ENCODE measurements around the gene CPB2.

Gene CPB2

GRCh38 chr13:46025157-46025556 is 79.7 kb downstream of the CPB2 start:
- TF ChIP-seq EZH2phosphoT487 (IDR thresholded peaks at IDR 0.05; ENCODE audit: low read depth) (no peak), CTCF (IDR thresholded peaks at IDR 0.05; ENCODE audit: low read depth, low read length) (no peak)
- H3K27me3 ChIP-seq (ENCODE audit: low read depth, low read length): no peaks in the 10 kb centered on the region
- peaks cover 4% of the 10 kb centered on the region; the same call in 1 of the 2 replicates for H4K20me1 ChIP-seq (ENCODE audit: insufficient read depth, low read length)
- no peak overlapping the region for H2AFZ ChIP-seq (ENCODE audit: low read depth, low read length)
- no peak overlapping the region for H3K27ac ChIP-seq (ENCODE audit: low read length)
- peaks cover 14% of the 10 kb centered on the region; the same call in 1 of the 2 replicates for H3K79me2 ChIP-seq (ENCODE audit: low read length)
- no peaks in the 10 kb centered on the region for H3K9me3 ChIP-seq (ENCODE audit: insufficient read depth, low read length)
- H3K4me3 ChIP-seq (ENCODE audit: low read length): no peak overlapping the region
- peaks cover 7% of the 10 kb centered on the region for H3K36me3 ChIP-seq (replicated peaks; ENCODE audit: low read depth, low read length)
- no peak overlapping the region for H3K9ac ChIP-seq (ENCODE audit: low read length)
- no peak overlapping the region for H3K4me2 ChIP-seq (ENCODE audit: low read length)
- no peaks in the 10 kb centered on the region for H3K4me1 ChIP-seq (ENCODE audit: low read length)

DNA sequence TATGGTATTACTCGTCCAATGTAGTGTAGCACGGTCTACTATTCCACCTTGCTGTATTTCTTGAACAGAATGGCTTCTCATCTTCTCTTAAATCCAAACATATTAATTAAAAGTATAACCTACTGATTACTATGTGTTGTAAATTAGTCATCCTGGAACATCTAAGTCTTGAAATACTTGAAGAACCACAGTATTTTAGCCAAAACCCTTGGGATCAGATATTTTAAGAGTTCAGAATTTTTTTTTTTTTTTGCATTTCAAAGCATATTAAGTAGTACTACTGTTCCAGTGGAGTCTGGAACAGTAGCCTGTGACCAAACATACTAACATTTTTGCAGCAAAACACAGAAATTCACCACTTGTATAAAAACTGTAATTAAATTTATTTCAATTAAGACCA is 82.4 kb downstream of the CPB2 start:
- Histone ChIP-seq H3K4me1 (ENCODE audit: low read length) (no peaks in the 10 kb centered on the region), H3K27ac (ENCODE audit: low read length) (no peak overlapping the region), H3K4me2 (ENCODE audit: low read length) (no peak overlapping the region), H4K20me1 (ENCODE audit: insufficient read depth, low read length) (no peaks in the 10 kb centered on the region), H3K79me2 (ENCODE audit: low read length) (no peaks in the 10 kb centered on the region), H3K36me3 (replicated peaks; ENCODE audit: low read depth, low read length) (peaks cover 13% of the 10 kb centered on the region), H3K4me3 (ENCODE audit: low read length) (no peak overlapping the region), H2AFZ (ENCODE audit: low read depth, low read length) (no peak overlapping the region), H3K27me3 (ENCODE audit: low read depth, low read length) (no peaks in the 10 kb centered on the region), H3K9ac (ENCODE audit: low read length) (no peak overlapping the region), H3K9me3 (ENCODE audit: insufficient read depth, low read length) (no peaks in the 10 kb centered on the region)
- no peak for TF ChIP-seq CTCF (IDR thresholded peaks at IDR 0.05; ENCODE audit: low read depth, low read length)
- no peak for TF ChIP-seq EZH2phosphoT487 (IDR thresholded peaks at IDR 0.05; ENCODE audit: low read depth)

- Histone ChIP-seq H3K9me3 (ENCODE audit: insufficient read depth, low read length) (no peaks in the 10 kb centered on the region), H3K79me2 (ENCODE audit: low read length) (no peaks in the 10 kb centered on the region), H3K27me3 (ENCODE audit: low read depth, low read length) (no peaks in the 10 kb centered on the region), H3K36me3 (replicated peaks; ENCODE audit: low read depth, low read length) (peaks cover 33% of the 10 kb centered on the region), H3K9ac (ENCODE audit: low read length) (no peak overlapping the region), H3K4me1 (ENCODE audit: low read length) (no peaks in the 10 kb centered on the region), H3K27ac (ENCODE audit: low read length) (no peak overlapping the region), H2AFZ (ENCODE audit: low read depth, low read length) (no peak overlapping the region), H4K20me1 (ENCODE audit: insufficient read depth, low read length) (0 out of 2 replicates have a peak, but pooled peaks cover 4% of the 10 kb centered on the region), H3K4me3 (ENCODE audit: low read length) (no peak overlapping the region), H3K4me2 (ENCODE audit: low read length) (no peak overlapping the region)
- TF ChIP-seq CTCF (IDR thresholded peaks at IDR 0.05; ENCODE audit: low read depth, low read length): no peak
- no peak for TF ChIP-seq EZH2phosphoT487 (IDR thresholded peaks at IDR 0.05; ENCODE audit: low read depth)
Observed at GRCh38 chr13:46016216-46016615, 88.6 kb downstream of the CPB2 start.

GRCh38 chr13:46015366-46015765 is 89.5 kb downstream of the CPB2 start:
- Histone ChIP-seq H3K27me3 (ENCODE audit: low read depth, low read length) (no peaks in the 10 kb centered on the region), H3K9me3 (ENCODE audit: insufficient read depth, low read length) (no peaks in the 10 kb centered on the region), H3K4me2 (ENCODE audit: low read length) (no peak overlapping the region), H3K4me3 (ENCODE audit: low read length) (no peak overlapping the region), H3K79me2 (ENCODE audit: low read length) (no peaks in the 10 kb centered on the region), H3K4me1 (ENCODE audit: low read length) (no peaks in the 10 kb centered on the region), H3K9ac (ENCODE audit: low read length) (no peak overlapping the region), H3K36me3 (replicated peaks; ENCODE audit: low read depth, low read length) (peaks cover 33% of the 10 kb centered on the region), H2AFZ (ENCODE audit: low read depth, low read length) (no peak overlapping the region), H4K20me1 (ENCODE audit: insufficient read depth, low read length) (0 out of 2 replicates have a peak, but pooled peaks cover 4% of the 10 kb centered on the region), H3K27ac (ENCODE audit: low read length) (no peak overlapping the region)
- TF ChIP-seq CTCF (IDR thresholded peaks at IDR 0.05; ENCODE audit: low read depth, low read length) (no peak), EZH2phosphoT487 (IDR thresholded peaks at IDR 0.05; ENCODE audit: low read depth) (no peak)

Data from OCI-LY3 (cell line).